Measurements from ENCODE around the gene CPTP.
"Not testable (repeated sequence)": the region's sequence is repeated elsewhere in the genome, so short reads cannot be mapped to it uniquely, and the experiment has no call there.

CPTP gene

DNA sequence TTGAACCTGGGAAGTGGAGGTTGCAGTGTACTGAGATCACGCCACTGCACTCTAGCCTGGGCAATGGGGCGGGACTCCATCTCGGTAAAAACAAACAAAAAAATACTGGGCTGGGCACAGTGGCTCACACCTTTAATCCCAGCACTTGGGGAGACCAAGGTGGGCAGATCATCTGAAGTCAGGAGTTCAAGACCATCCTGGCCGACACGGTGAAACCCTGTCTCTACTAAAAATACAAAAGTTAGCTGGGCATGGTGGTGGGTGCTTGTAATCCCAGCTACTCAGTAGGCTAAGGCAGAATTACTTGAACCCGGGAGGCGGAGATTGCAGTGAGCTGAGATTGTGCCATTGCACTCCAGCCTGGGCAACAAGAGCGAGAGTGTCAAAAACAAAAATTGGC lies 8.4 kb upstream of the CPTP start:
- CTCF ChIA-PET; H3K27ac ChIP-seq (ENCODE audit: insufficient read depth in 1 of 2, low read depth in 1 of 2, low read length in 2 of 2, poor library complexity in 1 of 2, severe bottlenecking in 2 of 2); DNase-seq; H3K27me3 ChIP-seq (replicated peaks in 2 of 5; ENCODE audit: control insufficient read depth in 4 of 5, insufficient read depth in 5 of 5, low read length in 4 of 5); POLR2A ChIA-PET; H3K4me1 ChIP-seq (ENCODE audit: control extremely low read depth in 1 of 4, control insufficient read depth in 4 of 4, insufficient read depth in 4 of 4, low read length in 3 of 4); H3K4me3 ChIP-seq (ENCODE audit: control insufficient read depth in 1 of 7, extremely low read depth in 1 of 7, insufficient read depth in 4 of 7, low read depth in 2 of 7, low read length in 6 of 7); H3K9me3 ChIP-seq (ENCODE audit: control extremely low read depth in 1 of 5, control insufficient read depth in 4 of 5, insufficient read depth in 2 of 5, low read depth in 1 of 5, low read length in 4 of 5): not testable (repeated sequence)
- WGBS (ENCODE audit: insufficient coverage), result 95% methylated on average over 7 of the region's 8 CpGs
- peaks cover 12 to 79% (median 60%) of the 10 kb centered on the region in 4 experiments for H3K36me3 ChIP-seq (ENCODE audit: control insufficient read depth in 4 of 4, insufficient read depth in 4 of 4, low read length in 3 of 4)

DNA sequence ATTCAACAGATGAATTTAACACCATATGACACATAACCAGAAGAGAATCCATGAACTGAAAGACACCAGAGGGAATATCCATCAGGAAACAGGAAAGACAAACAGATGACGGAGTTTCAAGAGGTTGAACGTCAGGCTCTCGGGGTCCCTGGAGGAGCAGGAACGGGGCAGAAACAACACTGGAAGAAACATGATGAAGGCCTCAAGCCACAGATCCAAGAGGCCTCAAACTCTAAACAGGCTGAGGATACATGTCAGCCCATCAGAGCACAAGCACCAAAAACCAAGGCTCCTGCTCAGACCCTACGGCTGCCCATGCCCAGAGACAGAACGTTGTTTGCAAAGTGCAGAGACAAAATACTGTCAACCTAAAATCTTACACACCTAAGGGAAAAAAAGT lies 7.2 kb upstream of the CPTP start:
- no peaks in the 10 kb centered on the region for H3K9me3 ChIP-seq (ENCODE audit: control extremely low read depth in 1 of 5, control insufficient read depth in 4 of 5, insufficient read depth in 2 of 5, low read depth in 1 of 5, low read length in 4 of 5)
- CTCF ChIA-PET, result no interaction called here
- POLR2A ChIA-PET, result no interaction called here
- DNase-seq, result no peak
- H3K4me1 ChIP-seq (ENCODE audit: control extremely low read depth in 1 of 4, control insufficient read depth in 4 of 4, insufficient read depth in 4 of 4, low read length in 3 of 4), result peaks cover 0 to 10% (median 2%) of the 10 kb centered on the region in 4 experiments
- H3K27me3 ChIP-seq (replicated peaks in 2 of 5; ENCODE audit: control insufficient read depth in 4 of 5, insufficient read depth in 5 of 5, low read length in 4 of 5), result no peaks in the 10 kb centered on the region
- H3K27ac ChIP-seq (ENCODE audit: insufficient read depth in 1 of 2, low read depth in 1 of 2, low read length in 2 of 2, poor library complexity in 1 of 2, severe bottlenecking in 2 of 2), result no peak overlapping the region
- H3K4me3 ChIP-seq (ENCODE audit: control insufficient read depth in 1 of 7, extremely low read depth in 1 of 7, insufficient read depth in 4 of 7, low read depth in 2 of 7, low read length in 6 of 7), result no peak overlapping the region
- peaks cover 9 to 77% (median 54%) of the 10 kb centered on the region in 4 experiments for H3K36me3 ChIP-seq (ENCODE audit: control insufficient read depth in 4 of 4, insufficient read depth in 4 of 4, low read length in 3 of 4)
- WGBS (ENCODE audit: insufficient coverage), result 93% methylated on average over 6 of the region's 6 CpGs

DNA sequence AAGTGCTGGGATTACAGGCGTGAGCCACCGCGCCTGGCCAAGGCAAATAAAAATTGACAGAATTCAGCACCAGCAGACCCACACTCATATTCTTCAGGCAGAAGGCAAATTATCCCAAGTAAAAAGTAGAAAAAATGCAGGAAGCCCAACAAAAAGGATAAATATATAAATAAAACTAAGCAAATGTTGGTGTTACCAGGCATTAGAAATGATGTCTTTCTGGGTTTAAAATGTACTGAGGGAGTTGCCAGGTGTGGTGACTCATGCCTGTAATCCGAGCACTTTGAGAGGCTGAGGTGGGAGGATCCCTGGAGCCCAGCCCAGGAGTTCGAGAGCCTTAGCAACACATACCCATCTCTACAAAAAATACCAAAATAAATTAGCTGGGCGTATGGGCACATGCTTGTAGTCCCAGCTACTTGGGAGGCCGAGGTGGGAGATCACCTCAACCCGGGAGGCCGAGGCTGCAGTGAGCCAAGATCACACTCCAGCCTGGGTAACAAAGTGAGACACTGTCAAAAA lies 6.4 kb upstream of the CPTP start:
- Histone ChIP-seq H3K9me3 (ENCODE audit: control extremely low read depth in 1 of 5, control insufficient read depth in 4 of 5, insufficient read depth in 2 of 5, low read depth in 1 of 5, low read length in 4 of 5) (no peaks in the 10 kb centered on the region), H3K36me3 (ENCODE audit: control insufficient read depth in 4 of 4, insufficient read depth in 4 of 4, low read length in 3 of 4) (peaks cover 9 to 69% (median 49%) of the 10 kb centered on the region in 4 experiments), H3K4me1 (ENCODE audit: control extremely low read depth in 1 of 4, control insufficient read depth in 4 of 4, insufficient read depth in 4 of 4, low read length in 3 of 4) (peaks cover 0 to 16% (median 6%) of the 10 kb centered on the region in 4 experiments), H3K4me3 (ENCODE audit: control insufficient read depth in 1 of 7, extremely low read depth in 1 of 7, insufficient read depth in 4 of 7, low read depth in 2 of 7, low read length in 6 of 7) (no peak overlapping the region), H3K27ac (ENCODE audit: insufficient read depth in 1 of 2, low read depth in 1 of 2, low read length in 2 of 2, poor library complexity in 1 of 2, severe bottlenecking in 2 of 2) (no peak overlapping the region), H3K27me3 (replicated peaks in 2 of 5; ENCODE audit: control insufficient read depth in 4 of 5, insufficient read depth in 5 of 5, low read length in 4 of 5) (no peaks in the 10 kb centered on the region)
- ChIA-PET POLR2A (interaction anchor here (0.6 kb wide), 1 partner anchor 221 kb away, joined by 4 read pairs; no protein-coding TSS in a partner anchor), CTCF (no interaction called here)
- 100% methylated on average over 4 of the region's 9 CpGs for WGBS (ENCODE audit: insufficient coverage)
- no peak for DNase-seq

DNA sequence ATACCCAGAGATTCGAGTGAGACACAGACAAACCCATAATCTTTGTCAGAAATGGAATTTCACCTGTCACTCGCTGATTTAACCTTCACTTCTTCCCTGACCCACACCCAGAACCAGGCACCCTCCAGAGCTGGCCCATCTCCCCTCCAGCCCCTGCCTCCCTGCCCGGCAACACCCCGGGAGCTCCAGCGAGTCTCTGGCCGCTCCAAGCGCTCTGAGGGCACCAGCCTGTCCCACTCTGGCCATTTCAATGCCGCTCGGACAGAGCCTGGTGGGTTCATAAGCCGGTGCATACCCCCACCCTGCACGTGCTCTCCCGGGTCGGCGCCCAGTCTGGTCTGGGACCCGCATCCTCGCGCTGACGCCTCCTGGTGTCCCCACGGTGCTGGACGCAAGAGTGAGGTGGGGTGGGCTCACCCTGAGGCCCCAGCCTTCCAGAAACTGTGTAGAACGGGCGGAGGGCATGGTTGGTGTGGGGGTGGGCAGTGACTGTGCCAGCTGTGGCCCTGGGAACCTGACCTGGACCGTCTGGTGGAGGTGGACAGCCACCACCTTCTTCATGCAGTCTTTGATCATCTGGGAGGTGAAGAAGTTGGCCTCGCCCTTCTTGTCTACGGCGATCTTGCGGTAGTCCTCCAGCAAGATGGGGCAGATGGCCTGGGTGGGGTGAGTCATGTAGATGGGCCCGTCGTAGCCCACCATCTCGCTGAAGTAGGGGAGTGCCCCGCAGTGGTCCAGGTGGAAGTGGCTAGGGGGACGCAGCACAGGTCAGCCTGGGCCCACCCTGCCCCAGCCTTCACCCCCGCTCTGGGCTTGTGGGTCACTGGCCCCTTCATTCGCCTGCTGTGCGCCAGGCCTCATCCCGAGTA lies 5.6 kb upstream of the CPTP start:
- Histone ChIP-seq H3K4me1 (ENCODE audit: control extremely low read depth in 1 of 4, control insufficient read depth in 4 of 4, insufficient read depth in 4 of 4, low read length in 3 of 4) (peaks cover 0 to 21% (median 10%) of the 10 kb centered on the region in 4 experiments), H3K4me3 (ENCODE audit: control insufficient read depth in 1 of 7, extremely low read depth in 1 of 7, insufficient read depth in 4 of 7, low read depth in 2 of 7, low read length in 6 of 7) (no peak overlapping the region), H3K27me3 (replicated peaks in 2 of 5; ENCODE audit: control insufficient read depth in 4 of 5, insufficient read depth in 5 of 5, low read length in 4 of 5) (no peaks in the 10 kb centered on the region), H3K36me3 (ENCODE audit: control insufficient read depth in 4 of 4, insufficient read depth in 4 of 4, low read length in 3 of 4) (peaks cover 9 to 61% (median 41%) of the 10 kb centered on the region in 4 experiments), H3K9me3 (ENCODE audit: control extremely low read depth in 1 of 5, control insufficient read depth in 4 of 5, insufficient read depth in 2 of 5, low read depth in 1 of 5, low read length in 4 of 5) (no peaks in the 10 kb centered on the region), H3K27ac (ENCODE audit: insufficient read depth in 1 of 2, low read depth in 1 of 2, low read length in 2 of 2, poor library complexity in 1 of 2, severe bottlenecking in 2 of 2) (no peak overlapping the region)
- DNase-seq, result no peak
- CTCF ChIA-PET, result no interaction called here
- POLR2A ChIA-PET, result interaction anchor here (0.6 kb wide), 1 partner anchor 221 kb away, joined by 4 read pairs; no protein-coding TSS in a partner anchor
- WGBS (ENCODE audit: insufficient coverage), result 92% methylated on average over 29 of the region's 36 CpGs

DNA sequence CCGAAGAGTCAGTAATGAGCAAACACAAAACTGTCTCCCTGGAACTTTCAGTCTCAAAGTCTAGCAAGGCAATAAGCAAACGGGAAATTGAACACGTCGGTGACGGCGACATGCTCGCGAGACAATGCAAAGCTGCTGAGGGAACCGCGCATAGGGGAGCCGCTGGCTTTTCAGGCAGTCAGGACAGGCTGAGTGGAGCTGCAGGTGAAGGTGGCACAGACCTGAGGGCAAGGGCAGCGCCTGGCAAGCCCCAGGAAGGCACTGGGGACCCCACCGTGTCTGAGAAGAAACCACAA lies 5.0 kb upstream of the CPTP start:
- H3K4me3 ChIP-seq (ENCODE audit: control insufficient read depth in 1 of 7, extremely low read depth in 1 of 7, insufficient read depth in 4 of 7, low read depth in 2 of 7, low read length in 6 of 7), result no peak overlapping the region
- H3K9me3 ChIP-seq (ENCODE audit: control extremely low read depth in 1 of 5, control insufficient read depth in 4 of 5, insufficient read depth in 2 of 5, low read depth in 1 of 5, low read length in 4 of 5), result no peaks in the 10 kb centered on the region
- CTCF ChIA-PET, result no interaction called here
- no peak overlapping the region for H3K27ac ChIP-seq (ENCODE audit: insufficient read depth in 1 of 2, low read depth in 1 of 2, low read length in 2 of 2, poor library complexity in 1 of 2, severe bottlenecking in 2 of 2)
- H3K4me1 ChIP-seq (ENCODE audit: control extremely low read depth in 1 of 4, control insufficient read depth in 4 of 4, insufficient read depth in 4 of 4, low read length in 3 of 4), result peaks cover 0 to 21% (median 12%) of the 10 kb centered on the region in 4 experiments
- POLR2A ChIA-PET, result no interaction called here
- peaks cover 5 to 55% (median 36%) of the 10 kb centered on the region in 4 experiments for H3K36me3 ChIP-seq (ENCODE audit: control insufficient read depth in 4 of 4, insufficient read depth in 4 of 4, low read length in 3 of 4)
- DNase-seq, result no peak
- H3K27me3 ChIP-seq (replicated peaks in 2 of 5; ENCODE audit: control insufficient read depth in 4 of 5, insufficient read depth in 5 of 5, low read length in 4 of 5), result no peaks in the 10 kb centered on the region
- WGBS (ENCODE audit: insufficient coverage), result 91% methylated on average over 13 of the region's 13 CpGs

DNA sequence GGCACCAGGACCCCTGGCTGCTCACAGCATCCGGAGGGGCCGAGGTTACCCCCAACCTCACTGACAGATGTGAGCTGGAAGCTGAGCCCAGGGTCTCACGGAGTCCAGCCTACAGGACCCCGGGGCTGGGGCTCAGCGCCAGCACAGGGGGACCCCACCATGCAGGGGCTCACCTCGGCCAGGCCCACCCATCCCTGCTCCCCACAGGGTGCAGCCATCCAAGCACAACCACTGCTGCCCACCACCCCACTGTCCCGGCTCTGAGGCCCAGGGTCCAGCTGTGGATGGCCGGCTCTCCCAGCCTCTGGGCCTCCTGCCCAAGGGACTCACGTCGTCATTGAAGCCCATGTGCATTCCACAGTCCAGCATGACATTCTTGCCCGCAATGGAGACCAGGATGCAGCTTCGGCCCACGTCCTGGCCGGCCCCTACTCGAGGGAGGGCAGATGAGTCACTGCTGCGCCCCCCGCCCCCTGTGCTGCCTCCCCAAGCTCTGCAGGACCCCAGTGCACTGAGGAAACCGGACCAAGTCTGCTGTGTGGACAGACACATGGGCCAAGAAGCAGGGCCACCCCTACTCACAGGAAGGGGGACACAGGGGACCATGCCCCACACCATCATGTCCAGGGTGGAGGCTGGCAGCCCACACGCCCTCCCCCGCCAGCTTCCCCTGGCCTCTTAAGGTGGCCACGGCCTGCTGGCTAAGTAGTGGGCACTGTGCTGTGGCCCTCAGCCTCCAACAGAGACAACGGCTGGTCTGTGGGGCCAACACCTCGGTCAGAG lies 3.7 kb upstream of the CPTP start:
- POLR2A ChIA-PET, result no interaction called here
- Histone ChIP-seq H3K27ac (ENCODE audit: insufficient read depth in 1 of 2, low read depth in 1 of 2, low read length in 2 of 2, poor library complexity in 1 of 2, severe bottlenecking in 2 of 2) (peak overlapping the region in 1 of 2 experiments; percentile 7), H3K4me3 (ENCODE audit: control insufficient read depth in 1 of 7, extremely low read depth in 1 of 7, insufficient read depth in 4 of 7, low read depth in 2 of 7, low read length in 6 of 7) (no peak overlapping the region), H3K27me3 (replicated peaks in 2 of 5; ENCODE audit: control insufficient read depth in 4 of 5, insufficient read depth in 5 of 5, low read length in 4 of 5) (no peaks in the 10 kb centered on the region), H3K9me3 (ENCODE audit: control extremely low read depth in 1 of 5, control insufficient read depth in 4 of 5, insufficient read depth in 2 of 5, low read depth in 1 of 5, low read length in 4 of 5) (no peaks in the 10 kb centered on the region), H3K36me3 (ENCODE audit: control insufficient read depth in 4 of 4, insufficient read depth in 4 of 4, low read length in 3 of 4) (peaks cover 4 to 45% (median 31%) of the 10 kb centered on the region in 4 experiments), H3K4me1 (ENCODE audit: control extremely low read depth in 1 of 4, control insufficient read depth in 4 of 4, insufficient read depth in 4 of 4, low read length in 3 of 4) (peaks cover 0 to 25% (median 20%) of the 10 kb centered on the region in 4 experiments)
- 97% methylated on average over 21 of the region's 23 CpGs for WGBS (ENCODE audit: insufficient coverage)
- CTCF ChIA-PET, result no interaction called here
- DNase-seq, result no peak

DNA sequence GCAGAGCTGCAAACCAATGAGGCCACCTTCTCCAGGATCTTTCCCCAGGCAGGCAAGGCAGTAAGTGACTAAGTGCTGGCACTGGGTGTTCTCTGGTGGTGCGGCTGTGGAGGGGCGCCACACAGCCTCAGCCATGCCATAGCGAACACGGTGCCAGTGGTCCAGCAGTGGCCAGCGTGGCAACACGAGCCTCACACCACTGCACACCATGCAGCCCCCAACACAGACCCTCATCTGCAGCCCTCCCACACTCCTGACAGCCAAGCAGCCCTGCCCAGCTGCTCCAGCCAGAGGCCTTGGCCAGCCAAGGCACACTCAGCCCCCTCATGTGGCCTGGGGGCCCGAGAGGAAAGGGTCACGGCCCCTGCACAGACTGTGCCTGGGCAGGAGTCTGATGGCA lies 3.1 kb upstream of the CPTP start:
- WGBS (ENCODE audit: insufficient coverage), result 100% methylated on average over 5 of the region's 8 CpGs

More for the DNA sequence above, 3.1 kb upstream of the CPTP start:
- POLR2A ChIA-PET, result no interaction called here
- no peak for DNase-seq
- no peaks in the 10 kb centered on the region for H3K9me3 ChIP-seq (ENCODE audit: control extremely low read depth in 1 of 5, control insufficient read depth in 4 of 5, insufficient read depth in 2 of 5, low read depth in 1 of 5, low read length in 4 of 5)
- CTCF ChIA-PET, result no interaction called here
- H3K27ac ChIP-seq (ENCODE audit: insufficient read depth in 1 of 2, low read depth in 1 of 2, low read length in 2 of 2, poor library complexity in 1 of 2, severe bottlenecking in 2 of 2), result no peak overlapping the region
- H3K27me3 ChIP-seq (replicated peaks in 2 of 5; ENCODE audit: control insufficient read depth in 4 of 5, insufficient read depth in 5 of 5, low read length in 4 of 5), result no peaks in the 10 kb centered on the region
- peaks cover 0 to 28% (median 27%) of the 10 kb centered on the region in 4 experiments for H3K4me1 ChIP-seq (ENCODE audit: control extremely low read depth in 1 of 4, control insufficient read depth in 4 of 4, insufficient read depth in 4 of 4, low read length in 3 of 4)
- H3K4me3 ChIP-seq (ENCODE audit: control insufficient read depth in 1 of 7, extremely low read depth in 1 of 7, insufficient read depth in 4 of 7, low read depth in 2 of 7, low read length in 6 of 7), result no peak overlapping the region
- peaks cover 4 to 44% (median 31%) of the 10 kb centered on the region in 4 experiments for H3K36me3 ChIP-seq (ENCODE audit: control insufficient read depth in 4 of 4, insufficient read depth in 4 of 4, low read length in 3 of 4)
